ENCODE data around the gene NR5A2.

DNA sequence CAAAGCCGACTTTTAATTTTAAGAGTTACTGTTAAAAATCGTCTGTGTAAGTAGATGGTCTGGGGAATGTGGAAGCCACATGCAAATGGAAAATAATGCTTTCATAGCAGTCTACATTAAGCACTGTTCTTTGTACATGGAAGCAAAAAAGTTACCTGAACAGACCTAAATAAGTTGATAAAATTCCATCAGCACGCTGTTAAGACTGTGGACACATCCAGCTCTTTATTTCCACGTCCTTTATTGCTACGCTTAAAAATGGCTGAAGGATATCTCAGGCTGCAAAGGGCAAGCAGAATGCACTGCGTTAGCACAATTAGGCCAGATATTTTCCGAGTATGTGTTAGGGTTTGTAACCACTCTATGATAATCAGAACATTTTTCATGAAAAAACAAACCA is 22.3 kb downstream of the NR5A2 start:
- TF ChIP-seq KLF9 (tag by site-specific recombination; IDR thresholded peaks at IDR 0.05; ENCODE audit: low read depth), result no peak
- TF ChIP-seq, protein P1, sequence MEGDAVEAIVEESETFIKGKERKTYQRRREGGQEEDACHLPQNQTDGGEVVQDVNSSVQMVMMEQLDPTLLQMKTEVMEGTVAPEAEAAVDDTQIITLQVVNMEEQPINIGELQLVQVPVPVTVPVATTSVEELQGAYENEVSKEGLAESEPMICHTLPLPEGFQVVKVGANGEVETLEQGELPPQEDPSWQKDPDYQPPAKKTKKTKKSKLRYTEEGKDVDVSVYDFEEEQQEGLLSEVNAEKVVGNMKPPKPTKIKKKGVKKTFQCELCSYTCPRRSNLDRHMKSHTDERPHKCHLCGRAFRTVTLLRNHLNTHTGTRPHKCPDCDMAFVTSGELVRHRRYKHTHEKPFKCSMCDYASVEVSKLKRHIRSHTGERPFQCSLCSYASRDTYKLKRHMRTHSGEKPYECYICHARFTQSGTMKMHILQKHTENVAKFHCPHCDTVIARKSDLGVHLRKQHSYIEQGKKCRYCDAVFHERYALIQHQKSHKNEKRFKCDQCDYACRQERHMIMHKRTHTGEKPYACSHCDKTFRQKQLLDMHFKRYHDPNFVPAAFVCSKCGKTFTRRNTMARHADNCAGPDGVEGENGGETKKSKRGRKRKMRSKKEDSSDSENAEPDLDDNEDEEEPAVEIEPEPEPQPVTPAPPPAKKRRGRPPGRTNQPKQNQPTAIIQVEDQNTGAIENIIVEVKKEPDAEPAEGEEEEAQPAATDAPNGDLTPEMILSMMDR (tag by site-specific recombination; IDR thresholded peaks at IDR 0.05), result no peak
- TF ChIP-seq, protein P2, sequence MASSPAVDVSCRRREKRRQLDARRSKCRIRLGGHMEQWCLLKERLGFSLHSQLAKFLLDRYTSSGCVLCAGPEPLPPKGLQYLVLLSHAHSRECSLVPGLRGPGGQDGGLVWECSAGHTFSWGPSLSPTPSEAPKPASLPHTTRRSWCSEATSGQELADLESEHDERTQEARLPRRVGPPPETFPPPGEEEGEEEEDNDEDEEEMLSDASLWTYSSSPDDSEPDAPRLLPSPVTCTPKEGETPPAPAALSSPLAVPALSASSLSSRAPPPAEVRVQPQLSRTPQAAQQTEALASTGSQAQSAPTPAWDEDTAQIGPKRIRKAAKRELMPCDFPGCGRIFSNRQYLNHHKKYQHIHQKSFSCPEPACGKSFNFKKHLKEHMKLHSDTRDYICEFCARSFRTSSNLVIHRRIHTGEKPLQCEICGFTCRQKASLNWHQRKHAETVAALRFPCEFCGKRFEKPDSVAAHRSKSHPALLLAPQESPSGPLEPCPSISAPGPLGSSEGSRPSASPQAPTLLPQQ (tag by site-specific recombination; IDR thresholded peaks at IDR 0.05), result no peak
- no peak for TF ChIP-seq ZSCAN23 (tag by site-specific recombination; IDR thresholded peaks at IDR 0.05)
- TF ChIP-seq ZNF76 (tag by site-specific recombination; IDR thresholded peaks at IDR 0.05; ENCODE audit: borderline replicate concordance, low read depth), result no peak
- TF ChIP-seq YY1 (tag by site-specific recombination; IDR thresholded peaks at IDR 0.05), result no peak
- no peak for TF ChIP-seq ZNF768 (tag by site-specific recombination; IDR thresholded peaks at IDR 0.05)
- TF ChIP-seq ZNF600 (tag by site-specific recombination; IDR thresholded peaks at IDR 0.05), result no peak

Measured in HEK293 (cell line).